Activated naive CD4-positive, alpha-beta T cell treated with anti-CD3 and anti-CD28 coated beads, Interleukin-2, amount 10 ng/mL, durations not matched to agents 7 days and 5 days (primary cell): ENCODE results near the gene ADAM12.
"Not testable (repeated sequence)": the region's sequence is repeated elsewhere in the genome, so short reads cannot be mapped to it uniquely, and the experiment has no call there.

Experiments
- CTCF ChIA-PET: fragments of 350-600 bp; sonication (Branson Sonifier 250); formaldehyde crosslinking; loops from one replicate; lab custom pipeline; 2021; ENCODE audit warnings: antibody characterized with exemption; lab: Charles Lee
- DNase-seq: peaks from one replicate; pipeline ENCODE4 v3.0.0-alpha.2; 2020
- H3K27ac Mint-ChIP-seq: one replicate; pipeline ENCODE4 v1.8.0; 2021; ENCODE audit warnings: mild to moderate bottlenecking, moderate library complexity, mixed read lengths
- H3K27me3 Mint-ChIP-seq: one replicate; pipeline ENCODE4 v1.8.0; 2021; ENCODE audit warnings: mild to moderate bottlenecking, mixed read lengths
- H3K36me3 Mint-ChIP-seq: one replicate; pipeline ENCODE4 v1.8.0; 2021; ENCODE audit warnings: mixed read lengths
- H3K4me1 Mint-ChIP-seq: one replicate; pipeline ENCODE4 v1.8.0; 2021; ENCODE audit warnings: mixed read lengths
- H3K4me3 Mint-ChIP-seq: one replicate; pipeline ENCODE4 v1.8.0; 2021; ENCODE audit warnings: mild to moderate bottlenecking, moderate library complexity, mixed read lengths
- H3K9me3 Mint-ChIP-seq: one replicate; pipeline ENCODE4 v1.8.0; 2021; ENCODE audit warnings: mixed read lengths

Gene ADAM12

DNA sequence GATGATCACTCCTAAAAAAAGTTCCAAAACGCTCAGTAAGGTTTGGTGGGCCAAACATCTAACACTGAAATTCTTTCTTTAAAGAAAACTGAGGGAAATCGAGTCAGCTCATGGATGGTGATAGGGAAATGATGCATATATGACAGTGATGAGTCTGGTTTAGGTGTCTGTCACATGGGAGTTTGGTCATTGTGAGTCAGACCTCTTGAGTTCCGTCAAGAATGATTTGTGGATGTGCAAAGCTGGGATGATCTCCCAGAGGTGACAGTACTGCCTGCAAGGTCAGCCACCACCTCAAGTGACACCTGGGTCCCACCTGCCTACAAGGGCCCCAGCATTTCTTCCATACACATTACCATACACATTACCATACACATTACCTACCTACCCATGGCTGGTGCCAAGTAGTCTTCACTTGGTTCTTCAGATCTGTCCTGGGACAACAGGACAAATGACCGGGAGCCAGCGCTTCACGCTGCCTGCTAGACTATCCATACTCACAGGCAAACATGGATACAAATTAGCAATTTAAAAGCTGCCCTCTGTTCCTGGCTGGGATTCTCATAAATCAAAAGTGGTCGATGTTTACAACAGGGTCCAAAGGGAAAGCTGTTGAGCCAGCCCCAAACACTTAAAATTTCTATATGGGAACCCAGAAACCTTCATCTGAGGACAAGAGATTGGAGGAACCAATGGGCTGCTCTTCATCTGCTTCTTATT, 128.4 kb downstream of the ADAM12 start:
- Mint-ChIP-seq H3K9me3 (peaks cover 4% of the 10 kb centered on the region), H3K27ac (no peak overlapping the region), H3K27me3 (no peaks in the 10 kb centered on the region), H3K4me3 (no peak overlapping the region), H3K4me1 (no peaks in the 10 kb centered on the region), H3K36me3 (no peaks in the 10 kb centered on the region)
- DNase-seq, result no peak
- CTCF ChIA-PET, result no interaction called here

DNA sequence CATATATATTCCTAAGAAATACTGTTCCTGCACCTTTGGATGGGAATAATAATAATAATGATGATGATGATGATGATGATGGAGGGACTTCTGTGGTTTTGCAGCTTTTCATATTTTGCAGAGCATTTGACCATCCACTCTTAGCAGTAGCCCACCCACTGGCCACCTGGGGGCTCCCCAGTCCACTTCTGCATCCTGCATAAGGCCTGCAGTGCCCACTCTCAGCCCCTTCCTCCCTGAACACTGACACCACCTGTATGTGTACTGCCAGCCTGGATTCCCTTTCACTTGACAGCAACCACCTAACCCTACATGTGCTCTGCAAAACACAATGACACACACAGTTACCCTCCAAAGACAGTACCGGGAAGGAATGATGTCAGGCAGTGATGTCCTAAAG, 131.4 kb downstream of the ADAM12 start:
- Mint-ChIP-seq H3K36me3 (no peaks in the 10 kb centered on the region), H3K27me3 (no peaks in the 10 kb centered on the region), H3K27ac (no peak overlapping the region), H3K4me1 (no peaks in the 10 kb centered on the region), H3K4me3 (no peak overlapping the region), H3K9me3 (peaks cover 13% of the 10 kb centered on the region)
- CTCF ChIA-PET, result no interaction called here
- DNase-seq, result no peak

GRCh38 chr10:126255313-126255712, 133.0 kb downstream of the ADAM12 start:
- H3K4me1 Mint-ChIP-seq, result no peaks in the 10 kb centered on the region
- peaks cover 20% of the 10 kb centered on the region for H3K9me3 Mint-ChIP-seq

GRCh38 chr10:126253611-126253998, 134.7 kb downstream of the ADAM12 start:
- no peaks in the 10 kb centered on the region for H3K27me3 Mint-ChIP-seq
- CTCF ChIA-PET, result no interaction called here
- peaks cover 21% of the 10 kb centered on the region for H3K9me3 Mint-ChIP-seq
- H3K27ac Mint-ChIP-seq, result no peak overlapping the region
- no peaks in the 10 kb centered on the region for H3K36me3 Mint-ChIP-seq
- no peak overlapping the region for H3K4me3 Mint-ChIP-seq
- no peaks in the 10 kb centered on the region for H3K4me1 Mint-ChIP-seq
- no peak for DNase-seq

More at GRCh38 chr10:126255313-126255712, 133.0 kb downstream of the ADAM12 start:
- Mint-ChIP-seq H3K27ac (no peak overlapping the region), H3K36me3 (no peaks in the 10 kb centered on the region), H3K4me3 (no peak overlapping the region), H3K27me3 (no peaks in the 10 kb centered on the region)
- no peak for DNase-seq
- CTCF ChIA-PET, result no interaction called here

GRCh38 chr10:126252884-126253610, 135.2 kb downstream of the ADAM12 start:
- Mint-ChIP-seq H3K9me3 (peaks cover 21% of the 10 kb centered on the region), H3K4me1 (no peaks in the 10 kb centered on the region), H3K27me3 (no peaks in the 10 kb centered on the region), H3K27ac (no peak overlapping the region), H3K4me3 (no peak overlapping the region), H3K36me3 (no peaks in the 10 kb centered on the region)
- no peak for DNase-seq
- CTCF ChIA-PET, result no interaction called here

GRCh38 chr10:126251778-126252407, 136.4 kb downstream of the ADAM12 start:
- Mint-ChIP-seq H3K4me3 (no peak overlapping the region), H3K36me3 (no peaks in the 10 kb centered on the region), H3K27me3 (no peaks in the 10 kb centered on the region), H3K4me1 (no peaks in the 10 kb centered on the region), H3K27ac (no peak overlapping the region), H3K9me3 (peaks cover 20% of the 10 kb centered on the region)
- CTCF ChIA-PET, result no interaction called here
- DNase-seq, result no peak

DNA sequence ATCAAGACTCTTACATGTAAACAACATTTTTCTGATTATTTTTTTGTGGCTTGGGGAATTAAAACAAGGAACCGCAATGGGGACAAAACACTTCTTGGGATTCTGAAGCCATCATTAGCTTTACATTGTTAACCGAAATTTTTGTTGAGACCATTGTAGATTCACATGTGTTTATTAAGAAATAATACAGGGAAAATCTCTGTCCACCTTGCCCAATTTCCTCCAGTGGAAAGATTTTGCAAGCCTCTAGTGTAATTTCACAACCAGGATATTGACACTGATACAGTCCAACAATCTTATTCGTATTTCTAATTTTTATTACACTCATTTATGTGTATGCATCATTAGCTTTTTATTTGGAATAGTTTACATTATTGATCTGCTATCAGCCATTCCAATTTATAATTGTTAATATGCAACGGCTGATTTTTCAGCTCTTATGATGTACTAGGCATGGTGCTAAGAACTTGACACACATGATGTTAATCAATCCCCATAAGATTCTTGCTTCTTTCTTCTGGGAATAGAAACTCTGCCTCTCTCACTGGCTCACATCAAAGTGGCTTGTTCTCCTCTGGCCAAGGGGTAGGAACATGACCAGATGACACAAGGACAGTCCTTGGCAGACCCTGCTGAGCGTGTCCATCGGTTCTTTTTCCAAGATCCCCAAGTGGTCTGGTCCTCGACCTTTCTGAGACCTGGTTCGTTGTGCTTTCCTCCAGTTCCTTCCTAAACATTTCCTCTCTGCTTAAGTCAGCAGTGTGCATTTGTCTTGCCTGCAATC, 137.6 kb downstream of the ADAM12 start:
- Mint-ChIP-seq H3K4me3 (no peak overlapping the region), H3K27ac (no peak overlapping the region), H3K9me3 (peaks cover 19% of the 10 kb centered on the region), H3K4me1 (no peaks in the 10 kb centered on the region), H3K36me3 (no peaks in the 10 kb centered on the region), H3K27me3 (no peaks in the 10 kb centered on the region)
- no peak for DNase-seq
- CTCF ChIA-PET, result no interaction called here

DNA sequence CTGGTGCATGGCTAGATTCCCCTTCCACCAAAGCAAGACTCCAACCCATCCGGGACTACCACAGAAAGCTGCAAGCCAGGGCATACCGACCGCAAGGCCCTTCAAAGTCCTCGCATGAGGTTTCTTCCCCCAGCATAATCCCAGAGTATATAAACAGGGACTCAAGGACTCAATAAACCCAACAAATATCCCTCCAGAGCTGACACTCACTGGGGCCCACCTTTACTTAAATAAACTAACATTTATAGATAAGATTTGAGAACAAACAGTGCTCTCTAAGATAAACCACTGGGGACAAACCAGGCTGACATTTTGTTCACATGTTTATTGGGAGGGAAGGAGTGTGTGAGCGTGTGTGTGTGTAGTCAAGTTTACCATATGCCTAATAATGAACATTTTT, 138.2 kb downstream of the ADAM12 start:
- CTCF ChIA-PET, result no interaction called here
- no peaks in the 10 kb centered on the region for H3K36me3 Mint-ChIP-seq
- H3K4me3 Mint-ChIP-seq, result no peak overlapping the region
- H3K27ac Mint-ChIP-seq, result no peak overlapping the region
- peaks cover 17% of the 10 kb centered on the region for H3K9me3 Mint-ChIP-seq
- H3K27me3 Mint-ChIP-seq, result no peaks in the 10 kb centered on the region
- DNase-seq, result no peak
- H3K4me1 Mint-ChIP-seq, result no peaks in the 10 kb centered on the region

DNA sequence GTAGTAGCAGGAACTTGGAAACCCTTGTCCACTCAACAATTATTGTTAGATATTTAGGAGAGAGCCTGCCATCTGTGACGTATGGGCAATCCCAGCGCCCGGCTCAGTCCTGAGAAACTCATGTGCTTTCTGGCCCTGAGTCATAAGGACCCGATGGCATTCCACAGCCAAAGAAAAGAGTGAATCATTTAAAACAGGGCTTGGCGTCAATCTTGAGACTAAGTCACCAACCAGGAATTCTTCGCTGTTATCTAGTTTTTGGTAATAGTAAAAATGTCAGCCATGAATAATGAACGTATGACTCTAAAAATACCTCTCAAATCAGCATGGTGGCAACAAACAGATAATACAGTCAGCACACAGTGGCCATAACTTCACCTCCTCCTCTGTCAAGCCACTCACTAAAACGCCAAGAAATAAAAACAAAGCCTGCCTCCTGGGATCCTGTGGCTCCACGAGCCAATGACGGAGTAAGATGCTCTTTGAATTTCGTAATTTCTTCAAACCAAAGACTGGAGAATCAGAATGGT, 140.8 kb downstream of the ADAM12 start:
- no peaks in the 10 kb centered on the region for H3K36me3 Mint-ChIP-seq
- H3K4me3 Mint-ChIP-seq, result no peak overlapping the region
- DNase-seq, result no peak
- H3K4me1 Mint-ChIP-seq, result no peaks in the 10 kb centered on the region
- no peaks in the 10 kb centered on the region for H3K27me3 Mint-ChIP-seq
- no peak overlapping the region for H3K27ac Mint-ChIP-seq
- peaks cover 12% of the 10 kb centered on the region for H3K9me3 Mint-ChIP-seq
- CTCF ChIA-PET, result no interaction called here

- H3K27ac Mint-ChIP-seq, H3K4me3 Mint-ChIP-seq, DNase-seq, H3K9me3 Mint-ChIP-seq, CTCF ChIA-PET, H3K27me3 Mint-ChIP-seq, H3K4me1 Mint-ChIP-seq, H3K36me3 Mint-ChIP-seq: not testable (repeated sequence)
Observed at GRCh38 chr10:126246396-126246795, 141.9 kb downstream of the ADAM12 start.

GRCh38 chr10:126245501-126245900, 142.8 kb downstream of the ADAM12 start:
- no peak for DNase-seq
- CTCF ChIA-PET, result no interaction called here
- no peak overlapping the region for H3K4me3 Mint-ChIP-seq
- H3K36me3 Mint-ChIP-seq, result no peaks in the 10 kb centered on the region
- peaks cover 1% of the 10 kb centered on the region for H3K9me3 Mint-ChIP-seq
- H3K4me1 Mint-ChIP-seq, result no peaks in the 10 kb centered on the region
- H3K27me3 Mint-ChIP-seq, result no peaks in the 10 kb centered on the region
- no peak overlapping the region for H3K27ac Mint-ChIP-seq

DNA sequence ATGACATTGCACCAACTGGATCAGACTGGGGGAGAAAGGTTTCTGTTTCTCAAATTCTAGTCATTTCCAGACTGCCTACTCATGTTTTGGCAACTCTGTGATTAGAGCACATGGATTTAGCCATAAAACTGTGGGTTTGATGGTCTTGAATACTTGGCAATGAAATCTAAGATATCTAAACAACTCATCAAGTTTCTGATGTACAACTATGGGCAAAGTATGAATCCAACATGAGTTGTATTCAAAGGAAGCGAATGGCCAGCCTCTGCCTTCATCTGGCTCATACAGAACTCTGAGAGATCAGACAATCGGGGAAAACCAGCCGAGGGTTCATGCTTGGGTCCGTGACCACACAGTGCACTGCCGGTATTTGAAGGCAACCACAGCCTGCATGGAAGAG, 144.3 kb downstream of the ADAM12 start:
- CTCF ChIA-PET, result no interaction called here
- H3K4me3 Mint-ChIP-seq, result no peak overlapping the region
- H3K27ac Mint-ChIP-seq, result no peak overlapping the region
- H3K9me3 Mint-ChIP-seq, result no peaks in the 10 kb centered on the region
- no peaks in the 10 kb centered on the region for H3K27me3 Mint-ChIP-seq
- DNase-seq, result no peak
- no peaks in the 10 kb centered on the region for H3K4me1 Mint-ChIP-seq
- H3K36me3 Mint-ChIP-seq, result no peaks in the 10 kb centered on the region

DNA sequence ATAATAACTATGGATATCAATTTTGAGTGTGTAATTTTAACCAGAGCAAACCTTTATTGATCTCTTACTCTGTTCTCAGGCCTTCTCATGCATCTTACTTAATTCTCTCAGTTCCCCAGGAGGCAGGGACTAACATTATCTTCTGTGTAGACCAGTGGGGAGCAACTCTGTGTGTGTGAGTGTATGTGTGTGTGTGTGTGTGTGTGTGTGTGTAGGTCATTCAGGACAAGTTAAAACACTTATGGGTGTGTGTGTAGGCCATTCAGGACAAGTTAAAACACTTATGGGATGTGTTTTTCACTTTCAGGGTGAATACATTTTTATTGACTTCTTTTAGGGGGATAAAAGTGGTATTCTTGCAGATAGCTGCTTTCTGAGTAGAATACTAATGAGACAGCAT, 145.0 kb downstream of the ADAM12 start:
- Mint-ChIP-seq H3K36me3 (no peaks in the 10 kb centered on the region), H3K9me3 (no peaks in the 10 kb centered on the region), H3K4me3 (no peak overlapping the region), H3K27me3 (no peaks in the 10 kb centered on the region), H3K27ac (no peak overlapping the region), H3K4me1 (no peaks in the 10 kb centered on the region)
- CTCF ChIA-PET, result no interaction called here
- no peak for DNase-seq
